ENCODE results near the gene KAT14. TPM values are rescaled to one million over a fixed set of nuclear protein-coding genes. Genes with fewer than 3 reads are reported as not detected.

The KAT14 gene
- total RNA-seq, 2 experiments from 2014 or later, result 17.9 to 18.4 TPM

GRCh38 chr20:18233408-18233943 lies 95.8 kb downstream of the KAT14 start:
- Mint-ChIP-seq H3K27ac (no peak overlapping the region), H3K4me1 (ENCODE audit: low read depth) (no peaks in the 10 kb centered on the region), H3K27me3 (peaks cover 18% of the 10 kb centered on the region), H3K9me3 (no peaks in the 10 kb centered on the region), H3K4me3 (no peak overlapping the region), H3K36me3 (ENCODE audit: low read depth) (no peaks in the 10 kb centered on the region)
- ChIA-PET POLR2A (no interaction called here), CTCF (no interaction called here)
- TF ChIP-seq, protein P1, sequence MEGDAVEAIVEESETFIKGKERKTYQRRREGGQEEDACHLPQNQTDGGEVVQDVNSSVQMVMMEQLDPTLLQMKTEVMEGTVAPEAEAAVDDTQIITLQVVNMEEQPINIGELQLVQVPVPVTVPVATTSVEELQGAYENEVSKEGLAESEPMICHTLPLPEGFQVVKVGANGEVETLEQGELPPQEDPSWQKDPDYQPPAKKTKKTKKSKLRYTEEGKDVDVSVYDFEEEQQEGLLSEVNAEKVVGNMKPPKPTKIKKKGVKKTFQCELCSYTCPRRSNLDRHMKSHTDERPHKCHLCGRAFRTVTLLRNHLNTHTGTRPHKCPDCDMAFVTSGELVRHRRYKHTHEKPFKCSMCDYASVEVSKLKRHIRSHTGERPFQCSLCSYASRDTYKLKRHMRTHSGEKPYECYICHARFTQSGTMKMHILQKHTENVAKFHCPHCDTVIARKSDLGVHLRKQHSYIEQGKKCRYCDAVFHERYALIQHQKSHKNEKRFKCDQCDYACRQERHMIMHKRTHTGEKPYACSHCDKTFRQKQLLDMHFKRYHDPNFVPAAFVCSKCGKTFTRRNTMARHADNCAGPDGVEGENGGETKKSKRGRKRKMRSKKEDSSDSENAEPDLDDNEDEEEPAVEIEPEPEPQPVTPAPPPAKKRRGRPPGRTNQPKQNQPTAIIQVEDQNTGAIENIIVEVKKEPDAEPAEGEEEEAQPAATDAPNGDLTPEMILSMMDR (IDR thresholded peaks at IDR 0.05), result no peak
- DNase-seq (no peak), ATAC-seq (no peak)
- intact Hi-C loops (cut with micrococcal nuclease), result no loop called here

Other genes starting within 250 kb of the KAT14 start
- gene SNX5, start 169.1 kb upstream of the KAT14 start, total RNA-seq, result 100 to 1,000 TPM; 222 to 249 TPM
- gene MGME1, start 168.8 kb upstream of the KAT14 start, total RNA-seq, result 10 to 100 TPM; 28.2 to 30.5 TPM
- gene OVOL2, start 79.9 kb upstream of the KAT14 start, total RNA-seq, result not detected
- gene PET117, start within 50 bp of the KAT14 start, total RNA-seq, result 10 to 100 TPM; 17.2 to 19.4 TPM
- gene ZNF133, start 150.7 kb downstream of the KAT14 start, total RNA-seq, result 1 to 10 TPM; 8.0 TPM